Measurements from ENCODE around the gene KRTAP13-4.

DNA sequence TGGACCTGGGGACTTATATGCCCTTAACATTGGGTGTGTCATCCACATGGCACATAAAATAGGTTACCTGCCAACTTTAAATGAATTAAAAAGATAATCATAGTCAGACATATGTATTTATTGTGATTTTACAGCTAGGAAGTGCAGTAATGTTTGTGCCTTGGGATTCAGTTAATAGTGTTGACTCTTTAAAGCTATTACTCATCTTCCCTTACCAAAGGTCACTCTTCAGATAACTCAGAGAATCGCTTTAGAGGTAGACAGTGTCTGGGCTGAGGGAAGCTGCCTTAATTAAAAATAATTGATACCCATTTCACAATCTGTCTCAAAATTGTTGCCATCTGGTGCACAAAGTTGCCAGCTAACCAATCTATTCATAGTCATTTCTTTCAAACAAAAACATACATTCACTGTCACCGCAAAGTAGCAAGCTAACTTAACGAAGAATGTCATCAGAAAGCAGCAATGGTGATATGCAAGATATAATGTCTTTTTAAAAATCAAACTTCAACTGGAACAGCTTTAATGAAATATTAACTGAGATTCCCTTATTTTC, 7.1 kb downstream of the KRTAP13-4 start:
- no peak for TF ChIP-seq CTCF (IDR thresholded peaks at IDR 0.05; ENCODE audit: poor library complexity)
- TF ChIP-seq EZH2phosphoT487 (IDR thresholded peaks at IDR 0.05; ENCODE audit: low read depth, severe bottlenecking, unreplicated experiment) = no peak
- no peak for TF ChIP-seq EZH2 (IDR thresholded peaks at IDR 0.05; ENCODE audit: borderline replicate concordance)

Measured in hepatocyte (in vitro differentiated cells).